Measurements from ENCODE around the gene PTGR3. TPM values are rescaled to one million over a fixed set of nuclear protein-coding genes. Genes with fewer than 3 reads are reported as not detected.

The PTGR3 gene
- total RNA-seq, 1 experiment from 2014 or later = 1.6 TPM

DNA sequence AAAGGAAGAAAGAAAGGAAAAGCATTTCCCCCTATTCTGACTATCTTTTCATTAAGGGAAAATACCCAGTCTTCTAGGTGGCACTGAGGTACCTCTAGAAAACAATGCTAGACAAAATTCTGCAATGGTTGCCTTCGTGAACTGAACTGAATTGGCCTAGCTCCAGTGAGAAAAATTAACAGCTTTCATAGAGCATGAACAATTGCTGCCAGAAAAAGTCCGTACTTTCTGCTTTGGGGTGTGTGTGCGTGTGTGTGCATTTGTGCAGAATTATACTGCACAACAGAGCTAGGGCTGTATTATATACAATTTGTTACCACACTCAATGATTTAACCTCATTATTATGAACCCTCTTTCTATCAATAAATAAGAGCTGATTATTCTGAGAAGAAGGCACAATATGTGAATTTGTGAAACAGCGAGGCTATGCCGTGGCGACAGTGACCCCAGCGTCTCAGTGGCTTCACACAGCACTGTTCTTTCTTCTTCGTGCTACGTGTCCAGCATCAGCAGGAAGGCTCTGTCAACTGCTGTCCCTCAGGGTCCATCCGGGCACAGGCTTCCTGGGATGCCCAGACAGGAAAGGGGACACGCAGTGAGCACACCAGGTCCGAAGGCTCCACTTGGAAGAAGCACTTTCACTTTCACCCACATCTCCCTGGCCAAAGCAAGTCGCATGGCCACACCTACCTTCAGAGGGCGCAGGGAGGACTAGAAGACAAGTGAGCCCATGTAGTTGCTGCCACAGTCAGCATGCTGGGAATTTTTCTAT, 47.5 kb downstream of the PTGR3 start:
- Mint-ChIP-seq H3K9me3 (no peaks in the 10 kb centered on the region), H3K27ac (no peak overlapping the region), H3K4me3 (no peak overlapping the region), H3K27me3 (ENCODE audit: low read depth) (no peaks in the 10 kb centered on the region), H3K36me3 (ENCODE audit: insufficient read depth in 1 of 3, low read depth in 3 of 3) (no peaks in the 10 kb centered on the region), H3K4me1 (peaks cover 11 to 16% of the 10 kb centered on the region in 2 experiments)
- H3K23me2 ChIP-seq (ENCODE audit: insufficient read length, low read depth, low read length, poor library complexity, severe bottlenecking) = no peaks in the 10 kb centered on the region
- H2AFZ ChIP-seq (ENCODE audit: low read length) = no peak overlapping the region
- H3K4me2 ChIP-seq (ENCODE audit: insufficient read depth, insufficient read length, low read length) = no peak overlapping the region
- WGBS (ENCODE audit: extremely low coverage, insufficient read length, low lambda C conversion rate) = no CpG with 5 or more reads among the region's 14 CpGs
- H3K27me3 ChIP-seq (ENCODE audit: insufficient read depth, low read length) = no peaks in the 10 kb centered on the region
- H3K9ac ChIP-seq (ENCODE audit: extremely low read depth, insufficient read length, low read length) = no peak overlapping the region
- H2BK20ac ChIP-seq (ENCODE audit: low read depth, low read length, poor library complexity, severe bottlenecking) = no peak overlapping the region
- no peak overlapping the region for H2BK5ac ChIP-seq (ENCODE audit: insufficient read length, low read length)
- H3K27ac ChIP-seq (ENCODE audit: insufficient read length, low read depth, low read length) = no peak overlapping the region
- H2AK5ac ChIP-seq (ENCODE audit: insufficient read length, low read length) = no peak overlapping the region
- no peak for DNase-seq
- H3K18ac ChIP-seq (ENCODE audit: insufficient read length, low read depth, low read length) = no peak overlapping the region
- no peak overlapping the region for H4K91ac ChIP-seq (ENCODE audit: insufficient read length, low read depth, low read length)
- no peak overlapping the region for H4K8ac ChIP-seq (replicated peaks; ENCODE audit: insufficient read length, low read depth, low read length)
- H4K20me1 ChIP-seq (ENCODE audit: control insufficient read depth, insufficient read depth, insufficient read length) = no peaks in the 10 kb centered on the region
- H2BK120ac ChIP-seq (ENCODE audit: low read depth, low read length, poor library complexity, severe bottlenecking) = no peak overlapping the region
- H3K14ac ChIP-seq (ENCODE audit: insufficient read depth, low read length) = no peak overlapping the region
- H3K9me3 ChIP-seq (ENCODE audit: control insufficient read depth, low read depth, low read length) = no peaks in the 10 kb centered on the region
- no peak overlapping the region for H3K23ac ChIP-seq (ENCODE audit: insufficient read length, low read depth, low read length)
- no peak overlapping the region for H3K56ac ChIP-seq (ENCODE audit: insufficient read length, low read depth, low read length)
- no peak overlapping the region for H3T11ph ChIP-seq (ENCODE audit: low read length)
- H3K4me1 ChIP-seq (ENCODE audit: insufficient read depth, low read length) = no peaks in the 10 kb centered on the region
- no peak overlapping the region for H4K5ac ChIP-seq (ENCODE audit: insufficient read length, low read depth, low read length)
- H2BK12ac ChIP-seq (ENCODE audit: insufficient read length, low read depth, low read length) = no peak overlapping the region
- H2BK15ac ChIP-seq (ENCODE audit: low read depth, low read length) = no peak overlapping the region
- TF ChIP-seq, protein P1, sequence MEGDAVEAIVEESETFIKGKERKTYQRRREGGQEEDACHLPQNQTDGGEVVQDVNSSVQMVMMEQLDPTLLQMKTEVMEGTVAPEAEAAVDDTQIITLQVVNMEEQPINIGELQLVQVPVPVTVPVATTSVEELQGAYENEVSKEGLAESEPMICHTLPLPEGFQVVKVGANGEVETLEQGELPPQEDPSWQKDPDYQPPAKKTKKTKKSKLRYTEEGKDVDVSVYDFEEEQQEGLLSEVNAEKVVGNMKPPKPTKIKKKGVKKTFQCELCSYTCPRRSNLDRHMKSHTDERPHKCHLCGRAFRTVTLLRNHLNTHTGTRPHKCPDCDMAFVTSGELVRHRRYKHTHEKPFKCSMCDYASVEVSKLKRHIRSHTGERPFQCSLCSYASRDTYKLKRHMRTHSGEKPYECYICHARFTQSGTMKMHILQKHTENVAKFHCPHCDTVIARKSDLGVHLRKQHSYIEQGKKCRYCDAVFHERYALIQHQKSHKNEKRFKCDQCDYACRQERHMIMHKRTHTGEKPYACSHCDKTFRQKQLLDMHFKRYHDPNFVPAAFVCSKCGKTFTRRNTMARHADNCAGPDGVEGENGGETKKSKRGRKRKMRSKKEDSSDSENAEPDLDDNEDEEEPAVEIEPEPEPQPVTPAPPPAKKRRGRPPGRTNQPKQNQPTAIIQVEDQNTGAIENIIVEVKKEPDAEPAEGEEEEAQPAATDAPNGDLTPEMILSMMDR (conservative IDR thresholded peaks at IDR 0.05) = no peak
- no peaks in the 10 kb centered on the region for H3K79me2 ChIP-seq (ENCODE audit: insufficient read depth, low read length)
- no peak overlapping the region for H3K4ac ChIP-seq (ENCODE audit: low read depth, low read length)
- H3K79me1 ChIP-seq (ENCODE audit: insufficient read depth, low read depth, low read length, poor library complexity, severe bottlenecking) = no peaks in the 10 kb centered on the region
